ENCODE data around the gene PDE6B.
"Not testable (repeated sequence)": the region's sequence is repeated elsewhere in the genome, so short reads cannot be mapped to it uniquely, and the experiment has no call there.

Gene PDE6B

DNA sequence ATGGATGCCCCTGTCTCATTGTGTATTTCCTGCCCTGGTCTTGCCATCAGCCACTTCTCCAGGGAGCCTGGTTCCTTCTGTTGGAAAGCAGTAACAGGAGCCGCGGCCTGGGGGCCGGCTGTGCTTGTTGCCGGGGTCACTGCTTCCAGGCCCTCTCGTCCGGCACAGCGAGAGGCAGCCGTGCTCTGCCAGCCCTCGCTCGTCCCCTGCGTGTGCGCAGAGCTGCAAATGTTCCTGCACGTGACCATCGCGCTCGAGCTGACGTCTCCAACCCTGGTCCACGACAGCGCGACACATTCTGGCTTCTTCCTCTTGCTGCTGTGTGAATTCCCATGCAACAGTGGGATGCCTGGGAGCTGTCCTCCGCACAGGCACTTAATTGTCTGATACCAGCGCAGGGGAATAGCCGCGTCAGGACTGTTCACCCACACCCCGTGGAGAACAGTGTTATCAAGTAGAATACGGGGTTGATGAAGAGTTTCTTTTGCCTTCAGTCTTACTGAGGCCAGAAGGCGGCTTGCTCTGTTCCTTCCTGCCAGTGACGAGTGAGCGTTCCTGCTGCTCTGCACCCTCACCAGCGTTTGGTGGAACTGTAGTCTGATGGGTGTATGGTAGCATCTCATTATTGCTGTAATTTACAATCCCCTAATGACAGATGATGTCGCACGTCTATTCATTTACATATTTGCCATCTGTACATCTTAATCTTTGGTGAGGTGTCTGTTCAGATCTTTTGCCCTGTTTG lies 12.3 kb downstream of the PDE6B start:
- DNase-seq, result peak; percentile 8

- DNase-seq, result not testable (repeated sequence)
Observed at GRCh38 chr4:642366-642765, 17.0 kb downstream of the PDE6B start.

DNA sequence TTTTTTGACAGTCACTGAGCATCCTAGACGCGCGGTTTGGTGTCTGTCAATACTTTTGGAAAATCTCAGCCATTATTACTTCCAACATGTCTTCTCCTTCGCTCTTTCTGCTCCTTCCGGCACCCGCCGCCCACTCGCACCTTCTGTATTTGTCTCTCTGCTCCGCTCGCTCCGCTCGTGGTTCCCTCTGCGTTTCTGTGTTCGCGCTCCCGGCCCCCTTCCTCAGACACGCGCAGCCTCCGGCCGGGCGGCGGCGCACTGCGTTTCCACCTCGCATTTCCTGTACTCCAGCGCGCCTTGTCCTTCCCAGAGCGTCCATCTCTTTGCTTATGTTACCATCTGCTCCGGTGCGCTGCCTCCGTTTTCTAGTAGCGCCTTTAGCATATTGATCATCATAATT lies 21.1 kb downstream of the PDE6B start:
- no peak for DNase-seq

GRCh38 chr4:647481-647880 lies 22.1 kb downstream of the PDE6B start:
- peak; percentile 48 for DNase-seq

DNA sequence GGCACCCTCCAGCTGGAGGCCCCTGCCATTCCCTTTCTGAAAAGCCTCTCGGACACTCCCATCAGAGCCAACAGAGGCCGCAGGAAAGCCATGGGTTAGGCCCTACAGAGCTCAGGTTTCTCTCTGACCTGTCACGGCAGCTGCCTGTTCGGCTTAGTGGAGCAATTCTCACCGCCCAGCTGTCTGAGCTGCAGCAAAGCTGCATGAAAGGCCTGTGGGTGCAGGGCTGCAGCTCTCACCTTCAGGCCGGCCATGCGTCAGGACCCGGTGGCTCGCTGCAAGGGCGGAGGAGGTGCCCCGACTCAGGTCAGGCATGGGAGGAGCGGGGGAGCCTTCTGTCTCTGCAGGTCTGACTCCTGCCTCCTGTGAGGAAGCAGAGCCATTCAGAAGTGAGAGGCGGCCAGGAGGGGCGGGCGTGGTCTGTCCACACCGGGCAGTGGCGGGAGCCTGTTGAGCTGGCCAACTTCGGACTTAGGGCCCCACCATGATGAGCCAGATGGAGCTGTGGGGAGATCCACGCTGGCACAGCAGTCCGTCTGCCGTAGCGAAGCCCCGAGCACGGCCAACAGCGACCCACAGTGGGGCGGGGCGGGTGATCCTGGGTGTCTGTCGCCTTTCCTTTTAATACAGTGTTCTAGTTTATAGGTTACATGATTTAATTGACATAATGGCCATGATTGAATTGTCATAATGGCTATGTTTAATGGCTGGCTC lies 23.4 kb downstream of the PDE6B start:
- peak; percentile 79 for DNase-seq

GRCh38 chr4:649293-649625 lies 23.9 kb downstream of the PDE6B start:
- no peak for DNase-seq

GRCh38 chr4:649751-650310 lies 24.5 kb downstream of the PDE6B start:
- DNase-seq, result no peak

DNA sequence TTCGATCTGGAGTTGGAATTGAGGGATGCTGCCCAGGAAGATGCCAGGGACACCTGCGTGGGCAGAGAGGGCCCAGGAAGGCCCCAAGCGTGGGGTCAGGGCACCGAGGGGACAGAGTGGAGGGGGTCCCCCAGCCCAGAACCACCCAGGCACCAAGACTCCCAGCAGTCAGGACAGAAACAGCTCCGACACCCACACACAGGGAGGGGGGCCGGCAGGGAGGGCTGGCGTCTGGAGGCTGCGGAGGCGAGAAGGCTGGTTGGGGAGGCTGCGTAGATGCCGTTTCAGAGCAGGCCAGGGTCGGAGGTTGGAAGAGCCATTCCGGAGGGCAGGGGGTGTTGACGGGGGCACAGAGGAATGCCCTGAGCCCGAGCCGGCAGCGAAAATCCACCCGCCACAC lies 25.1 kb downstream of the PDE6B start:
- no peak for DNase-seq

DNA sequence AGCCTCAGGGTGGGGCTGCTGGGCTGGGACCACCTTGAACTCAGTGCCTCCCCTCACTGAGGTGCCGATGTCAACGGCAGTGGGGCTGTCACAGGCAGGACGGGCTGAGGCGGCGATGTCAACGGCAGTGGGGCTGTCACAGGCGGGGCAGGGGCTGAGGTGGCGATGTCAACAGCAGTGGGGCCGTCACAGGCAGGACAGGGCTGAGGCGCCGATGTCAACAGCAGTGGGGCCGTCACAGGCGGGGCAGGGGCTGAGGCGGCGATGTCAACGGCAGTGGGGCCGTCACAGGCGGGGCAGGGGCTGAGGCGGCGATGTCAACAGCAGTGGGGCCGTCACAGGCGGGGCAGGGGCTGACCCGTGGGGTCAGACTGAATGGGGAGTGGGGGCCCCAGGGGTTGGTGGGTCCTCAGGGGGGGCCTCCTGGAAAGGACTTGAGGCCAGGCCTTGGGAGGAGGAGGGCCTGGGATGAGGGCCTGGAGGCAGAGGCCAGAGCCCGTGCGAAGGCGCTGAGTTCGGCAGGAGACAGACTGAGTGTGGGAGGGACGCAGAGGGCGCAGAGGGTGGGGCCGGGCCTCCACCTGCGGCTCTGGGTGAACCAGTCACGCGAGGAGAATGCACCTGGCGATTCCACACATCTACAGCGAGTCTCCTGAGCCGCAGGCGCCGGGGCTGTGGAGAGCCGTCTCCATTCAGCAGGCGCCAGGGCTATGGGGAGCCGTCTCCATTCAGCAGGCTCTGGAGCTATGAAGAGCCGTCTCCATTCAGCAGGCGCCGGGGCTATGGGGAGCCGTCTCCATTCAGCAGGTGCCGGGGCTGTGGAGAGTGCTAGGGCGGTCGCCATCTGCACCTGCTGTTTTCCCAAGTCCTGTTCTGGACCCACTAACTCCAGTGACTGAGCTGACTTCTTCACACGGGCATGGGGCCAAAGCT lies 25.8 kb downstream of the PDE6B start:
- DNase-seq, result no peak

DNA sequence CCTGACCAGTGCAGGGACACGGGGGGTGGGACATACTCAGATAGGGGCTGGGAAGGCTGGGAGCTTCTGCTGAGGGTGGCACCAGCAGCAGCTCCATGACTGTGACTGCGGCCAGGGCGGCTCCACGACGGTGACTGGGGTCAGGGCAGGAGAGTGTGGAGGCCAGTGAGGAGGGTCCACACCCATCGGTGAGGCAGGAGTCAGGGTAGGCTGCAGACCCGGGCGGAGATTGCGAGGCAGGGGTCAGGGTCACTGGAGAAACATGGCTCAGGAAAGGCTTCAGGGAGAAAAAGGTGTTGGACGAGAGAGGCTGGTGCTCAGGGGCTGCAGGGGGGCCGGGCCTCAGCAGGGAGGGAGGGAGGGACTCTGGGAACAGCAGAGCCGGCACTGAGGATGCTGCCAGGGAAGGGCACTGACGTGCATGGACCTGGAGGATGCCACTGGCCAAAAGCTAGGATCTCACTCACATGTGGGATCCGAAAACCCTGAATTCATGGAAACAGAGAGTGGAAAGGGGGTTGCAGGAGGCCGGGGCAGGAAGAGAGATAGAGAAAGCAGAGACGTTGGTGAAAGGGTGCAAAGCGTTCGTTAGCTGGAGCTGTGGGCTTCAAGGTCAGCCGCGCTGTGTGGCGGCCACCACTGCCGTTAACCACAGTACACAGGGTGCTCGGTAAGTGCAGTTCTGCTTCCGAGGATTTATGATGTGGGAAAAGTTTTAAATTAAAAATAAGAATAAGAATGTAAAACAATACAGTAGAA lies 26.7 kb downstream of the PDE6B start:
- DNase-seq, result no peak

DNA sequence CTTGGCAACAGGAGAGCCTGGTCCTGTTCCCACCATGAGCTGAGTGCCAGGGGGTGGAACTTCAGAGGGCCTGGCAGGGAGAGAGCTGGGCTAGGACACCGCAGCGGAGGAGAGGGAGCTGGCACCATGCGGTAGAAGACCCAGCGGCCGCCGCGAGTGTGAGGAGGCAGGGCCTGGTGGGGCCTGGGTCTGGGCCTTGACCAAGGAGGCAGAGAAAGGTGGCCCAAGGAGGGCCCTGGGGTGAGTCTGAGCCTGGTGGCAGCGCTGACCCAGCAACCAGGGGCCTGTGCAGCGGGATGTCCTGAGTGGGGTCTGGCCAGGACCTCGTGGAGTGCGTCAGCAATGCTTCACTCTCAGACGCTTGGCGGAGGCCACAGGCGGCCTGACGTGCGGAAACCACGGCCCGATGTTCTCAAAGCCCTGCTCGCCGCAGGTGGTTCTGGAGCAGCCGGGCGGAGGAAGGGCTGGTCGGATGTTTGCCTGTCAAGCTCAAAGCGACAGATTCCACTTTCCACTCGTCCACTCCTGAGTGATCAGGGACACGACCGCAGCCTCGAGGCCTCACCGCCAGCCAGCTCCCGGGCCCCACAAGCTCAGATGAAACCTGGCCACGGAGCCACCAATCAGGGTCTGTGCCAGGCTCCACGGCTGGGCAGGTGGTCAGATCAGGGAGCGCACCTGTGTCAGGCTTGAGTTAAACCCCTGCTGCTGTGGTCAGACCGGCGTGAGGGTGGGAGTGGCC lies 27.9 kb downstream of the PDE6B start:
- no peak for DNase-seq

- no peak for DNase-seq
Observed at GRCh38 chr4:653831-654502, 28.6 kb downstream of the PDE6B start.

- DNase-seq, result no peak
Observed at GRCh38 chr4:654503-654845, 29.1 kb downstream of the PDE6B start.

DNA sequence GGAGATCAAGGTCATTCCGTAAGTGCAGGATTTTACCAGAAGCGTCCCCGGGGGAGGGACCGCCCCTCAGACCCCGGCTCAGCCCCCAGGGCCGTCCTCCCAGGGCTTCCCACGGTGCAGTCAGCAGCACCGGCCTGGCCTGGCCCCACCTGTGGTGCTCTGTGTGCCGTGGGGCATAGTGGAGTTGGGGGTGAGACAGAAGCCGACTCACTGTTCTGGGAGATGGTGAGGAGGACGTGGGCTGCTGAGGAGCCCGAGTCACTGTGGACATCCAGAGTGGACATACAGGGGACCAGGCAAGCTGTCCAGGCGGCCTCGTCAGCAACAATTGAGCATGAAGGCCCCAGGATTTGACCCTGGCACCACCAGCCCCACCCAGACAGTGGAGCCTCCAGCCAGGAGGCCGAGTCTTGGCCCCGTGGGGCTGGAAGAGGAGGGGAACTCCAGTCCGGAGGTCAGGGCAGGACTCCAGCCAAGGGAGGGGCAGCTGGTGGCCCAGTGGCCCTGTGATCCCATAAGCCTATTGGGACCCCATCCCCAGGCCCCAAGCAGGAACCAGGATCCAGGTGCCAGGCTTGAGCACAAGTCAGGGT lies 29.6 kb downstream of the PDE6B start:
- DNase-seq, result no peak

- no peak for DNase-seq
Observed at GRCh38 chr4:655464-656151, 30.2 kb downstream of the PDE6B start.

GRCh38 chr4:656436-657337 lies 31.3 kb downstream of the PDE6B start:
- no peak for DNase-seq

GRCh38 chr4:657338-657833 lies 32.0 kb downstream of the PDE6B start:
- no peak for DNase-seq

DNA sequence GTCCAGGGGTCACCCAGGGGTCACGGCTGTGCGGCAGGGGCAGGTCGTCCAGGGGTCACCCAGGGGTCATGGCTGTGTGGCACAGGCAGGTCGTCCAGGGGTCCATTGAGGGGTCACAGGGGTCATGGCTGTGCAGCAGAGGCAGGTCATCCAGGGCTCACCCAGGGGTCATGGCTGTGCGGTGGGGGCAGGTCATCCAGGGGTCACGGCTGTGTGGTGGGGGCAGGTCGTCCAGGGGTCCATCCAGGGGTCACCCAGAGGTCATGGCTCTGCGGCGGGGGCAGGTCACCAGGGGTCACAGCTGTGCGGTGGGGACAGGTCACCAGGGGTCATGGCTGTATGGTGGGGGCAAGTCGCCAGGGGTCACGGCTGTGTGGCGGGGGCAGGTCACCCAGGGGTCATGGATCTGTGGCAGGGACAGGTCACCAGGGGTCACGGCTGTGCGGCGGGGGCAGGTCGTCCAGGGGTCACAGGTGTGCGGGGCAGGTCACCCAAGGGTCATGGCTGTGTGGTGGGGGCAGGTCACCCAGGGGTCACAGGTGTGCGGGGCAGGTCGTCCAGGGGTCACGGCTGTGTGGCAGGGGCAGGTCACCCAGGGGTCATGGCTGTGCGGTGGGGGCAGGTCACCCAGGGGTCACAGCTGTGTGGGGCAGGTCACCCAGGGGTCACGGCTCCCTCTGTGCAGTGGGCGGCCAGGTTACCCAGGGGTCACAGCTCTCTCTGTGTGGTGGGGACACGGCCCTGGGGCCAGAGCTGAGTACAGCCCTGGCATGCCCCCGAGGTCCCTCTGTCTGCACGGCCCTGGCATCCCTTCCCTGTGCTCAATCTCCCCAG lies 32.7 kb downstream of the PDE6B start:
- DNase-seq, result no peak

Data from NCI-H82 (cell line).